Urinary bladder (tissue), 4 donors: ENCODE results near the gene FURIN. TPM values are rescaled to one million over a fixed set of nuclear protein-coding genes. Genes with fewer than 3 reads are reported as not detected.
"Not testable (repeated sequence)": the region's sequence is repeated elsewhere in the genome, so short reads cannot be mapped to it uniquely, and the experiment has no call there.

Experiments used
- DNase-seq: peaks from one replicate; pipeline ENCODE4 v3.0.0-alpha.2; 2015; ENCODE audit errors: extremely low spot score
- H3K27ac ChIP-seq: one replicate; pipeline ENCODE4 v1.5.1; 2013; ENCODE audit warnings: low read depth, mild to moderate bottlenecking, moderate library complexity
- H3K36me3 ChIP-seq: one replicate; pipeline ENCODE4 v1.6.1; 2013; ENCODE audit warnings: mild to moderate bottlenecking, moderate library complexity; ENCODE audit not compliant: insufficient read depth
- H3K4me1 ChIP-seq: one replicate; pipeline ENCODE4 v1.6.1; 2013; ENCODE audit warnings: mild to moderate bottlenecking, moderate library complexity; ENCODE audit not compliant: insufficient read depth
- H3K4me3 ChIP-seq: one replicate; pipeline ENCODE4 v1.5.1; 2013; ENCODE audit warnings: low read depth, low read length
- WGBS: extraction: QIAGEN DNeasy Blood & Tissue Kit; methylation state at CpG from one replicate; pipeline ENCODE4 v1.1.7; 2013; 5-methylcytosine and 5-hydroxymethylcytosine counted together
- polyA plus RNA-seq: library from polyadenylated mRNA; stranded (reverse); fragments of 200-250 nt; gene quantifications from one replicate; pipeline ENCODE4 v1.2.3, GENCODE V29; 2013
- total RNA-seq: library from RNA; depleted of rRNA; stranded (reverse); fragments of >200 nt; gene quantifications from one replicate; pipeline ENCODE4 v1.2.3, GENCODE V29; 2014
- donor health status: healthy with polysubstance abuse.
- donor health status: healthy.

FURIN gene
- total and polyA plus RNA-seq, 2 donors, result 10.5 to 53.7 TPM

DNA sequence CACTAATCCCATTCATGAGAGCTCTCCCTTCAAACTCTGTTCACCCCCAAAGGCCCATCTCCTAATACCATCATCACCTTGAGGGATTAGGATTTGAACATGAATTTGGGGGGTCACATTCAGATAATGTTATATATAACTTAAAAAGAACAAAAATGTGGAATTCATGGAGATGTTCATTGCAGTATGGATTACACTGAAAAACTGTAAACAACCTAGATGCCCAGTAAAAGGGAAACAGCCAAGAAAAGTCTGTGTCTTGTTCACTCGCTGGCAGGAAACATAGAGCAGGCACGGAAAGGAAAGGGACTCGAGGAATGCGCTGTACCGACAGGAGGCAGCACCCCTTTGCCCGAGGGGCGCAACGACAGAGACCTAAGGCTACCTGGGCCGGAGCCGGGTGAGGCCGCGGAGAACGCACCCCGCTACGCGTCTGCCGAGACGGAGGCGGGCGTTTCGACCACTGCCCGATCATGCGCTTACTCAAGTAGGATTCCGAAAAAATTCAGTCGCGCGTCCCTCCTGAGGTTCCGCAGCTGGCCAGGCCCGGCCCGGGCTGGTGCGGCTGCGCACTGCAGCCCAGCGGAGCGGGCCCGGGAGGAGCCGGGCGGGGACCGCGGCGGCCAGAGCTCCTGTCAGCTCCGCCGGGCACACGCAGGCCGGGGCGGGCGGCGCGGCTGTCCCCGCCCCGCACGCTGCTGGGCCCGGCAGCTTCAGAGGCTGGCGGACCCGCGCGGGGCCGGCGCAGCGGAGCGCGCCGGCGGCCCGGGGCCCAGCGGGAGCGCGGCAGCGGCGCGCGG lies 33.9 kb downstream of the FURIN start:
- Histone ChIP-seq H3K4me3 (peak overlapping the region; percentile 81), H3K4me1 (no peaks in the 10 kb centered on the region), H3K27ac (peak overlapping the region; percentile 90), H3K36me3 (no peaks in the 10 kb centered on the region)
- under 1% methylated on average over 71 of the region's 71 CpGs for WGBS
- no peak for DNase-seq

DNA sequence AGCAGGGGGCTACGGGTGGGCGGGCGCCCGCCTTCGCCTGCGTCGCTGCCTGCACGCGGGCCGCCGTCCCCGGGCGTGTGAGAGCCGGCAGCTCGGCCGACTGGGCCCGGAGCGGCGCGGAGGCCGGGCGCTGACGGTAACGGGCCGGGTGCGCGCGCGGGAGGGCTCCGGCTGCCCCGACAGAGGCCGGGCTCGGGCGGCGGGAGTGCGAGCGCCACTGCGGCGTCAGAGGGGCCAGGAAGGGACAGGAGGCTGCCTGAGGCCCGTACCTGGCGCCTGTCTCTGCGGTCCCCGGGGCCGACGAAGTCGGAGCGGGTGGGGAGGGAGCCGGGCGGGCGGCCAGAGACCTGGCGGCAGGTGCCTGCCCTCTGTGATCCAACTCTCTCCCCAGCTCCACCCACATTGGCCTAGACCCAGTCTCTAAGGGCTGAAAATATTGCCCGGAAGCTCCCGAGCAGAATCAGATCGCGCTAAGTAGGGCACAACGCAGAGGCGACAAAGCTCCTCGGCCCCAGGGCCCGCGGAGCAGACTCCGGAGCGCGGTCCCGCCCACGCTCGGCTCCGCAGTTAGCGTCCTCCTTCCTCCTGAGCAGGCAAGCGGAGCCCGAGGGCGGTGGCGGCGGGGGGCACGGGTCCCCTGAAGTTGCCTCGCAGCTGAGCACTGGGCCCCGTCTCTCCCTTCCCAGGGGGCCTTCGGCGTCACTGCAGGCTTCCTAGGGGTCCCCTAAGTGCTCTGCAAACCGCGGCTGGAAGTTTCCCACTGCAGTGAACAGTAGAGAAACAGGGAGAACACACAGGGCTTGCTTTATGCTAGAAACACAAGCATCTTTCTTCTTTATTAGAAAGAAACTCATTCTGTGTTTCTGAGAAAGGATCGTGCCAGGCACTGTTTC lies 34.7 kb downstream of the FURIN start, which contains the start of gene MAN2A2:
TSS of gene MAN2A2 (plus strand) at position 463 of the 893 bp plus-strand sequence. CDS start 906 bp downstream, outside the sequence.
- H3K36me3 ChIP-seq, result no peaks in the 10 kb centered on the region
- H3K27ac ChIP-seq, result peak within 1 kb of the TSS; percentile 90
- DNase-seq, result no peak
- H3K4me3 ChIP-seq, result peak within 1 kb of the TSS; percentile 81
- WGBS, result under 1% methylated on average over 81 of the region's 81 CpGs
- H3K4me1 ChIP-seq, result no peaks in the 10 kb centered on the region

DNA sequence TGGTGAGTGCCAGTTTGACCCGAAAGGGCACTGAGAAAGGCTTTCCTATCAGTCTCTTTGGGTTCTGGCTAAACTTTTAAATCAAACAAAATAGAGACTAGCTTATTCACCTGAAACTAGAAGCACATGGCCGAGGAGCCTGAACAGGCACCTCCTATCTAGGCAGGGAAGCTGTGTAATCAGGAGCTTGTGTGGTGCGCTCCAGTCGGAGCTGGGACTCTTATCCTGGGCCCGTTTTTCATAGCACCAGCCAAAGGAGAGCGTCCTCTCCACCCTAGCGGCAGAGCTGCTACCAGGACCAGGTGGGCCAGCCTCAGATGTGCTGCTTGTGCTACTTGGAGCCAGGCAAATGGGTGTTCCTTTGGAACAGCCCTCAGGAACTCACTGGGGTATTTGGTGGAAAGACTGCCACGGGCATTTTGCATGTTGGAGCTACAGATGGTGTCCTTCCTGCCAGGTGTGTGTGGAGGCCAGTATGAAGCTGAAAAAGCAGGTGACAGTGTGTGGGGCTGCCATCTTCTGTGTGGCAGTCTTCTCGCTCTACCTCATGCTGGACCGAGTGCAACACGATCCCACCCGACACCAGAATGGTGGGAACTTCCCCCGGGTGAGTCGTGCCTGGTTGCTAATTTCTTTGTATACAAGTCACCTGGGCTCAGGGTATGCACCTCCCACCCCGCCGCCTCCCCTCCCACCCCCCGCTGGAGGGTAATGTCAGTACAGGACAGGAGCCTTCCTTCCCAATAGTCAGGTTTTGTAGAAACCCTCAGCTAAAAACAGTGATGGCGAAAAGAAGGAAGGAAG lies 35.5 kb downstream of the FURIN start:
- Histone ChIP-seq H3K4me1 (no peaks in the 10 kb centered on the region), H3K4me3 (no peak overlapping the region), H3K27ac (no peak overlapping the region), H3K36me3 (no peaks in the 10 kb centered on the region)
- WGBS, result 73% methylated on average over 18 of the region's 18 CpGs
- DNase-seq, result no peak

GRCh38 chr15:90904746-90905145 lies 36.4 kb downstream of the FURIN start:
- H3K27ac ChIP-seq, result no peak overlapping the region
- no peaks in the 10 kb centered on the region for H3K4me1 ChIP-seq
- 94% methylated on average over 9 of the region's 9 CpGs for WGBS
- no peak overlapping the region for H3K4me3 ChIP-seq
- H3K36me3 ChIP-seq, result peaks cover under 1% of the 10 kb centered on the region
- no peak for DNase-seq

- Histone ChIP-seq H3K4me1 (no peaks in the 10 kb centered on the region), H3K4me3 (no peak overlapping the region), H3K27ac (no peak overlapping the region), H3K36me3 (peaks cover 3% of the 10 kb centered on the region)
- 93% methylated on average over 28 of the region's 28 CpGs for WGBS
- no peak for DNase-seq
Measured at GRCh38 chr15:90905306-90906180, 37.2 kb downstream of the FURIN start.

DNA sequence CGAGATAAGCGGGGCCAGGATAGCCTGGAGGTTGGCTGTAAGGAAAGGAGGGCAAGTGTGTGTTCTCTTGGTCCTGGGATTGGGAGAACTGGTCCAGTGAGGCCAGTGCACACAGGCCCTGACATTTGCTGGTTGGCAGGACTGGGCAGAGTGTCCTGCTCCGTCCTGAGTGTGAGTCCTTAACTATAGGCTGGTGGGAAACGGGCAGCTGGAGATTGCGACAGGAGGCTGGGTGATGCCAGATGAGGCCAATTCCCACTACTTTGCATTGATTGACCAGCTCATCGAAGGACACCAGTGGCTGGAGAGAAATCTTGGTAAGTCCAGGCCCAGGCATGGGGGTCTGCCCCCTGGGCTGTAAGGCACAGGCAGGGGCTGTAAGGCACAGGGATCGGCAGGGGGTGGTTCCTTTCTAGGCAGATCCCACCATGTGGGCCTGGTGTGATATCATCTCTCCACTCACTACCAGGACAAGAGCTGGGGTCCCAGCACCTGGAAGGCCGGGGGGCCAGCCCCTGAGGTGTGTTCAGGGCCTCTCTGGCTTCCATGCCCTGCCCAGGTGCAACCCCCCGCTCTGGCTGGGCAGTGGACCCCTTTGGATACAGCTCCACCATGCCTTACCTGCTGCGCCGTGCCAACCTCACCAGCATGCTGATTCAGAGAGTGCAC lies 37.9 kb downstream of the FURIN start:
- Histone ChIP-seq H3K36me3 (peaks cover 3% of the 10 kb centered on the region), H3K4me3 (no peak overlapping the region), H3K4me1 (no peaks in the 10 kb centered on the region), H3K27ac (no peak overlapping the region)
- DNase-seq, result no peak
- 96% methylated on average over 11 of the region's 11 CpGs for WGBS

DNA sequence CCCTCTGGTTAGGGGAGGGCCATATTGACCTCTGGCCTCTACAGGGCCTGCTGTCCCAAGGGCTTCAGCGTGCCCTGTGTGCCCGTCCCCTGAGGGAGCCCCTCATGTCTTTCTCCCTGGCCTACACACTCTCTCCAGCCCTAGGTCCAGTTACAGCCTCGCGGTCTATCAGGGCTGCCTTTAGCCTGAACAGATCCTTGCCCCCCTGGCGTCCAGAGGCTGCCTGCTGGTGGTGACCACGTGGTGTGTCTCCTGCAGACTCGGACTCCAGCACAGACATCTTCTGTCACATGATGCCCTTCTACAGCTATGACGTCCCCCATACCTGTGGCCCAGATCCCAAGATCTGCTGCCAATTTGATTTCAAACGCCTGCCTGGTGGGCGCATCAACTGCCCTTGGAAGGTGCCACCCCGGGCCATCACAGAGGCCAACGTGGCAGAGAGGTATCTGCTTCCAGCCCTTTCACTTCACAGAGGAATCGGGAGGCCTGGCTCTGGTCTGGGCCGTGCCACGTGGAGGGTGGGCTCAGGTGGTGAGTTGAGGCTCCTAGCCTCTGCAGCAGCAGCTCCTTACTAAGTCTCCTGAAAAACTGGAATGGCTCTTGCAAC lies 38.8 kb downstream of the FURIN start:
- Histone ChIP-seq H3K4me3 (no peak overlapping the region), H3K27ac (no peak overlapping the region), H3K4me1 (no peaks in the 10 kb centered on the region), H3K36me3 (peaks cover 6% of the 10 kb centered on the region)
- 79% methylated on average over 15 of the region's 15 CpGs for WGBS
- no peak for DNase-seq

DNA sequence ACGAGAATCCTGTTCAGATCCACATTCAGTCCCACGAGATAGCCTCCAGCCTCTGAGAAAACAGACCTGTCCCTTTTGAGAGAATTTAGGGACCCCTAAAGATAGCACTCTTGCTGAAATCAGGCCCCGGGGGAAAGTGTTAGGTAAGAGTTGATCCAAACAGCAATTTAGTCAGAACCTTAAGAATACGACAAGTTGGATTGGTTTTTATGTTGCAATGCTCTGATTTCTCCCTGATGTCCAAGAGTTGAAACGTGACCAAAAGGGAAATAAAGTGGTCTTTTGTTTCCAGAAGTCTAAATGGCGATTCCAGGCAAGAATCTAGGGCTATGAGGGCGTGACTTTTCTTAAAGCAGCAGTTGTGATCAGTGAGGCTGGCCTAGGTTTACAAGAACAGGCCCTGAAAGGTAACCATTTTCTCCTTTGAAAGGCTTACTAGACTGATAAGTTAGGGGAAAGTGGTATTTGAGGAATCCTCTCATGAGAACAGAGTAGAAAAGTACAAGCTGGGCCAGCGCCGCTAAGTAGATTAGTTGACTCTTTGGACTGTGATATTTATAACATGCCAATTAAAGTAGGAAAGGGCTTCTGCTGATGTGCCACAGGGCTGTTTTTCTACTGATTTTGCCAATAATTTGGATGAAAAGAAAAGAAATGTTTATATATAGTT lies 39.6 kb downstream of the FURIN start:
- 83% methylated on average over 9 of the region's 9 CpGs for WGBS
- H3K36me3 ChIP-seq, result peaks cover 9% of the 10 kb centered on the region
- no peaks in the 10 kb centered on the region for H3K4me1 ChIP-seq
- no peak overlapping the region for H3K4me3 ChIP-seq
- DNase-seq, result no peak
- no peak overlapping the region for H3K27ac ChIP-seq

DNA sequence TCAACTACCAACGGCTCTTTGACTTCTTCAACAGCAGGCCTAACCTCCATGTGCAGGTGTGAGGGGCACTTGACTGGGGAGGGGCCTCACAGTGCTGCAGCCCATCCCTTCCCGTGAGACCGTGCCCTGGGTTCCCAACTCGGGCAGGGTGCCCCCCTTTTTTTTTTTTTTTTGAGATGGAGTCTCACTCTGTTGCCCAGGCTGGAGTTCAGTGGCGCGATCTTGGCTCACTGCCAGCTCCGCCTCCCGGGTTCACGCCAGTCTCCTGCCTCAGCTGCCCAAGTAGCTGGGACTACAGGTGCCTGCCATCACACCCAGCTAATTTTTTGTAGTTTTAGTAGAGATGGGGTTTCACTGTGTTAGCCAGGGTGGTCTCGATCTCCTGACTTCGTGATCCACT lies 41.1 kb downstream of the FURIN start:
- not testable (repeated sequence) for H3K4me3 ChIP-seq, H3K4me1 ChIP-seq, DNase-seq, H3K27ac ChIP-seq
- WGBS, result 90% methylated on average over 11 of the region's 11 CpGs
- peaks cover 11% of the 10 kb centered on the region for H3K36me3 ChIP-seq

DNA sequence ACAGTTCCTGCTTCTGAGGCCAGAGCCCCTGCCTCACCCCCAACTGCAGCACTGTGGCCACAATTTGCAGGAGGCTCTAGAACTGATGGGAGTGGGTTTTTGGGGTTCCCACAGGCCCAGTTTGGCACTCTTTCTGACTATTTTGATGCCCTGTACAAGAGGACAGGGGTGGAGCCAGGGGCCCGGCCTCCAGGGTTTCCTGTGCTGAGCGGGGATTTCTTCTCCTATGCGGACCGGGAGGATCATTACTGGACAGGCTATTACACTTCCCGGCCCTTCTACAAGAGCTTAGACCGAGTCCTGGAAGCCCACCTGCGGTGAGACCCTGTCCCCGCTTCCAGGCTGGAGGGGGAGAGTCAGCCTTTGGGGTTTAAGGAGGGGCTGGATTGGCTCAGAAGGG lies 41.6 kb downstream of the FURIN start:
- Histone ChIP-seq H3K27ac (no peak overlapping the region), H3K4me3 (no peak overlapping the region), H3K36me3 (peaks cover 11% of the 10 kb centered on the region), H3K4me1 (no peaks in the 10 kb centered on the region)
- no peak for DNase-seq
- 93% methylated on average over 8 of the region's 8 CpGs for WGBS

GRCh38 chr15:90910441-90911301 lies 42.3 kb downstream of the FURIN start:
- peaks cover 11% of the 10 kb centered on the region for H3K36me3 ChIP-seq
- WGBS, result 94% methylated on average over 24 of the region's 24 CpGs

More at GRCh38 chr15:90910441-90911301, 42.3 kb downstream of the FURIN start:
- Histone ChIP-seq H3K27ac (no peak overlapping the region), H3K4me1 (no peaks in the 10 kb centered on the region), H3K4me3 (no peak overlapping the region)
- no peak for DNase-seq
